ENCODE data around the gene EARS2.
A peak's percentile ranks its signal among the peaks of the same experiment; 100 is the strongest.
"Not testable (repeated sequence)": the region's sequence is repeated elsewhere in the genome, so short reads cannot be mapped to it uniquely, and the experiment has no call there.

EARS2 gene

GRCh38 chr16:23527961-23528643, 29.0 kb downstream of the EARS2 start:
- no peak for DNase-seq (ENCODE audit: low read depth in 2 of 2)

GRCh38 chr16:23524886-23525285, 32.3 kb downstream of the EARS2 start:
- no peak for DNase-seq (ENCODE audit: low read depth in 2 of 2)

- DNase-seq (ENCODE audit: low read depth in 2 of 2) = no peak
Observed at GRCh38 chr16:23523876-23524385, 33.2 kb downstream of the EARS2 start.

GRCh38 chr16:23523321-23523720, 33.8 kb downstream of the EARS2 start:
- DNase-seq (ENCODE audit: low read depth in 2 of 2) = no peak

GRCh38 chr16:23521965-23522364, 35.2 kb downstream of the EARS2 start:
- no peak for DNase-seq (ENCODE audit: low read depth in 2 of 2)

- no peak for DNase-seq (ENCODE audit: low read depth in 2 of 2)
Observed at GRCh38 chr16:23521037-23521743, 36.0 kb downstream of the EARS2 start.

GRCh38 chr16:23520500-23520899, 36.6 kb downstream of the EARS2 start:
- no peak for DNase-seq (ENCODE audit: low read depth in 2 of 2)

GRCh38 chr16:23519282-23519681, 37.9 kb downstream of the EARS2 start:
- DNase-seq (ENCODE audit: low read depth in 2 of 2) = no peak

GRCh38 chr16:23518435-23518891, 38.7 kb downstream of the EARS2 start:
- no peak for DNase-seq (ENCODE audit: low read depth in 2 of 2)

GRCh38 chr16:23516366-23517137, 40.6 kb downstream of the EARS2 start:
- DNase-seq (ENCODE audit: low read depth in 2 of 2) = no peak

GRCh38 chr16:23515881-23516280, 41.3 kb downstream of the EARS2 start:
- DNase-seq (ENCODE audit: low read depth in 2 of 2) = no peak

- no peak for DNase-seq (ENCODE audit: low read depth in 2 of 2)
Observed at GRCh38 chr16:23514381-23515152, 42.6 kb downstream of the EARS2 start.

- no peak for DNase-seq (ENCODE audit: low read depth in 2 of 2)
Observed at GRCh38 chr16:23512168-23512695, 44.9 kb downstream of the EARS2 start.

- no peak for DNase-seq (ENCODE audit: low read depth in 2 of 2)
Observed at GRCh38 chr16:23511731-23512130, 45.4 kb downstream of the EARS2 start.

- not testable (repeated sequence) for DNase-seq (ENCODE audit: low read depth in 2 of 2)
Observed at GRCh38 chr16:23510915-23511270, 46.3 kb downstream of the EARS2 start.

- DNase-seq (ENCODE audit: low read depth in 2 of 2) = peak; percentile 52 to 74
Observed at GRCh38 chr16:23510164-23510914, 46.8 kb downstream of the EARS2 start, which contains the start of gene GGA2. TSS of gene GGA2 (minus strand) at chr16:23510494. CDS start at chr16:23510411, 83 bp downstream.

GRCh38 chr16:23509782-23510163, 47.4 kb downstream of the EARS2 start:
- no peak for DNase-seq (ENCODE audit: low read depth in 2 of 2)

- DNase-seq (ENCODE audit: low read depth in 2 of 2) = no peak
Observed at GRCh38 chr16:23509441-23509754, 47.8 kb downstream of the EARS2 start.

GRCh38 chr16:23508589-23509440, 48.3 kb downstream of the EARS2 start:
- no peak for DNase-seq (ENCODE audit: low read depth in 2 of 2)

- DNase-seq (ENCODE audit: low read depth in 2 of 2) = no peak
Observed at GRCh38 chr16:23506606-23506994, 50.5 kb downstream of the EARS2 start.
